Astrocyte of the cerebellum (primary cell): ENCODE data around the gene PTTG2.

ENCODE experiments used
- DNase-seq: peaks from one replicate; pipeline ENCODE4 v3.0.0-alpha.2; 2011; ENCODE audit warnings: low read depth
- H3K4me3 ChIP-seq: 2 replicates; pipeline ENCODE4 v1.5.1; 2011; ENCODE audit warnings: mild to moderate bottlenecking, low read depth, low read length, moderate library complexity
- in situ Hi-C: cut with HindIII; loops from 2 replicates; pipeline ENCODE4 v1.10.0; 2017; ENCODE audit warnings: low sequenced_read_pairs
- TF ChIP-seq, protein P1 (sequence below): IDR thresholded peaks from 2 replicates; pipeline ENCODE4 v1.5.1; 2012; ENCODE audit warnings: low read length, low read depth, moderate library complexity, mild to moderate bottlenecking; ENCODE audit errors: missing control alignments

PTTG2 gene

DNA sequence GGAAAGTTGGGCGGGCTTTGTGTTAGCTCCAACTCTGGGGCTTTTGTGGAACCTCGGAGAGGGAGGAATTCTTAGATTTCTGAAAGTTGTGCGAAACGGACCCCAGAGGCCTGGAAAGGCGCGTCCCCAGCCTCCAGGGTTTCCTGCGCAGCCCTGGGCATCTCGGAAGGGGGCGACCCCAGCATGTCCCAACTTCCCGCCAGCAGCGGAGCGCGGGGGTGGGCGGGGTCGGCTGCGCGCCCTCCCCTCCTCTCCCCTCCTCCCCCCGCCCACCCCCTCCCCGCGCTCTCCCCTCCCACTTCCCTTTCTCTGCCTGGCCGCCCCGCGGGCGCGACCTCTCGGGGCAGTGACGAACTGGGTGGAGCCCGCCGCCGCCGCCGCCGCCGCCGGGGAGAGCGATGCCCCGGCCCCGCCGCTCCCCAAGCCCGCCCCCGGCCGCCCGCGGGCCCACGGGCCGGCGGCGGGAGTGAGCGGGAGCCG, 16.8 kb downstream of the PTTG2 start:
- TF ChIP-seq, protein P1, sequence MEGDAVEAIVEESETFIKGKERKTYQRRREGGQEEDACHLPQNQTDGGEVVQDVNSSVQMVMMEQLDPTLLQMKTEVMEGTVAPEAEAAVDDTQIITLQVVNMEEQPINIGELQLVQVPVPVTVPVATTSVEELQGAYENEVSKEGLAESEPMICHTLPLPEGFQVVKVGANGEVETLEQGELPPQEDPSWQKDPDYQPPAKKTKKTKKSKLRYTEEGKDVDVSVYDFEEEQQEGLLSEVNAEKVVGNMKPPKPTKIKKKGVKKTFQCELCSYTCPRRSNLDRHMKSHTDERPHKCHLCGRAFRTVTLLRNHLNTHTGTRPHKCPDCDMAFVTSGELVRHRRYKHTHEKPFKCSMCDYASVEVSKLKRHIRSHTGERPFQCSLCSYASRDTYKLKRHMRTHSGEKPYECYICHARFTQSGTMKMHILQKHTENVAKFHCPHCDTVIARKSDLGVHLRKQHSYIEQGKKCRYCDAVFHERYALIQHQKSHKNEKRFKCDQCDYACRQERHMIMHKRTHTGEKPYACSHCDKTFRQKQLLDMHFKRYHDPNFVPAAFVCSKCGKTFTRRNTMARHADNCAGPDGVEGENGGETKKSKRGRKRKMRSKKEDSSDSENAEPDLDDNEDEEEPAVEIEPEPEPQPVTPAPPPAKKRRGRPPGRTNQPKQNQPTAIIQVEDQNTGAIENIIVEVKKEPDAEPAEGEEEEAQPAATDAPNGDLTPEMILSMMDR, result no peak
- no peak for DNase-seq
- in situ Hi-C loops, result no loop called here
- H3K4me3 ChIP-seq, result peak overlapping the region; percentile 66

DNA sequence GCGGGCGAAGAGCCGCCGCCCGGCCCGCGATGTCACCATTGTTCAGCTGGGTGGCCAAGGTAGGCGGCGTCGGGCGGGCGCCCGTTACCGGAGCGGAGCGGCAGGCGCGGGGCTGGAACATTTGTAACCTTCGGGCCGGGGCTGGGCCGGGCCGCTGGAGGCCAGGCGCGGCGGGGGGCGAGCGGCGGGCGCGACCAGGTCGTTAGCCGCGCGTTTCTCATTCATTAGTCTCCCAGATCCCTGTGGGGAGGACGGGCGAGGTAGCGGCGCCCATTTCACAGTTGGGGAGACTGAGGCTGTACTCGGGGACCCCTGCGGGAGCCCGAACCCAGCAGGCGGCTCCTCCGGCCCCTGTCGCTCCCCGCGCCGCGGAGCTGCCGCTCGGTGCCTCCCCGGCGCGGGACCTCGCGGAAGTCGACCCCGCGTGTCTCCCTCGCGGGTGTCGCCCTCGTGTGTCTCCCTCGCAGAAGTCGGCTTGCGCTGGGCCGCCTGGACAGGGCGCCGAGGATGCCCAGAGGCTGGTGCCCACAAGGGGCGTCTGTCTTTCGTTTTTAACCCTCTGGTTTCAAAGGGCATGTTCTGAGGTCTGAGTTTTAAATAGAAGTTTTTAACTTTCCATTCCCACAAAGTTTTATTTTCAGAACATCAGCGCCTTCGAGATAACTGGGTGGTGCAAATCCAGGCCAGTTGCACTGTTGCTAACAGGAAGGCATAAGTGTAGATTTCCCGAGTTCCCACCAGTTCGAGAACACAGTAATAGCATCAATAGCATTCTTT, 17.5 kb downstream of the PTTG2 start:
- TF ChIP-seq, protein P1, result peak; percentile 39
- peak overlapping the region; percentile 66 for H3K4me3 ChIP-seq
- in situ Hi-C loops, result no loop called here
- no peak for DNase-seq

DNA sequence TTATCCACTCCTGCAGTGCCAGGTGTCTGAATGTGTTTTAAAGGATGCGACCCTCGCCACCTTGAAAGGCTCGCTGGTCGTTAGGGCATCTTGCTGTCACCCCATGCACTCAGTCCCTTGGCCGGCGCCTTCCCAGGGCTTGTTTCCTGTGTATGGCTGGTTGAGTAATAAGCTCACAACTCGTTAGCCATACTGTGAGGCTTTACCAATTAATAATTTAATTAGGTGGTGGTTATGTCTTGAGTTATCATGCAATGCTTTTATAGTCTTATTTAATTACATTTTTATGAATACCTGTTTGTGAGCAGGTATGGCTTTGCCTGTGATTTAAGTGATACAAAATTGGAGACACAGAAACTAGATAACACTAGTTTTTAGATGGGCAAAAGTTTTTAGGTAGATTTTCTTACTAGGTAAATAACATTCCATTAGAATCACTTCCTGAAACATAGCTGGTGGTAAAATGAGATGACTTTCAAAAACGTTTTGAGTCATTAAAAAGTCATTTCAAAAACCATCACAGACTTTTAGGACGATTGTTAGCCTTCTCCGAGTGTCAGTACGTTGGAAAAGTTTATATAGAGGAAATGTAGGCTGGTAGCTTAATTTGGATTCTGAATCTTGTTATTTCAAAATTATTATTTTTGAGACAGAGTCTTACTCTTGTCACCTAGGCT, 18.2 kb downstream of the PTTG2 start:
- in situ Hi-C loops, result no loop called here
- no peak for DNase-seq
- peak overlapping the region; percentile 66 for H3K4me3 ChIP-seq
- TF ChIP-seq, protein P1, result no peak

DNA sequence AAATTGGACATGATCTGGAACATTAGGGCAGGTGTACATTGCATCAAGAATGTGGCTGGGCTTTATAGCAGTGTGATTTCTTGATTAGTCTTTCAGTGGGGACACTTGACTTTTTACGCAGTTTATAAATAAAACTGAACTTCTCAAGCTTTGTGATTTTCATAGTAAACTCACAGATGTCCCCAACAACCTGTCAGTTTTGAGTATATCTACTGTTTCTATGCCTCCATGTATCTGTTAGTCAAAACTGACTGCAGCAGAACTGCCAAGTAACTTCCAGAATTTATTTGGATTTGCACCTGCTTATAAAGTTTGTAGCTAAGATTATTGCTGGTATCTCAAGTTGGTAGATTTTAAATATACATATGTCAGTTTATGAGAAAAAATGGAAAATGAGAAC, 20.0 kb downstream of the PTTG2 start:
- DNase-seq, result no peak
- no peak overlapping the region for H3K4me3 ChIP-seq
- TF ChIP-seq, protein P1, result no peak
- in situ Hi-C loops, result no loop called here

DNA sequence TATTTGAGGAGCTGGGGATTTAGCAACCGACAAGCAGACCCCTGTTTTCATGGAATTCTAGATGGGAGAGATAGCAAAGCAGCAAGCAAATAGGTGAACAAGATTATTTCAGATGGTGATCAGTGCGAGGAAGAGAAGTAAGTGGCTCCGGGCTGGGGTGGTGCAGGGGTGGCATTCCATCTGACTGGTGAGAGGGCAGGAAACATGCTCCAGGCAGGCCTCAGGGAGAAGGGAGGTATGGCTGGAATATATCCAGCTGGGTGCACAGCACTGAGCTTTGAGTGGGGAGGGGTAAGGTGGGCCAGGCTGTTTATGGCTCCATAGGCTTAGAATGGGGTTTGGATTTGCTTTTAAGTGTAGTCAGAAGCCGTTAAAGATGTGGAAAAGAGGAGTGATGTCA, 21.2 kb downstream of the PTTG2 start:
- no peak overlapping the region for H3K4me3 ChIP-seq
- in situ Hi-C loops, result no loop called here
- no peak for DNase-seq
- TF ChIP-seq, protein P1, result no peak

DNA sequence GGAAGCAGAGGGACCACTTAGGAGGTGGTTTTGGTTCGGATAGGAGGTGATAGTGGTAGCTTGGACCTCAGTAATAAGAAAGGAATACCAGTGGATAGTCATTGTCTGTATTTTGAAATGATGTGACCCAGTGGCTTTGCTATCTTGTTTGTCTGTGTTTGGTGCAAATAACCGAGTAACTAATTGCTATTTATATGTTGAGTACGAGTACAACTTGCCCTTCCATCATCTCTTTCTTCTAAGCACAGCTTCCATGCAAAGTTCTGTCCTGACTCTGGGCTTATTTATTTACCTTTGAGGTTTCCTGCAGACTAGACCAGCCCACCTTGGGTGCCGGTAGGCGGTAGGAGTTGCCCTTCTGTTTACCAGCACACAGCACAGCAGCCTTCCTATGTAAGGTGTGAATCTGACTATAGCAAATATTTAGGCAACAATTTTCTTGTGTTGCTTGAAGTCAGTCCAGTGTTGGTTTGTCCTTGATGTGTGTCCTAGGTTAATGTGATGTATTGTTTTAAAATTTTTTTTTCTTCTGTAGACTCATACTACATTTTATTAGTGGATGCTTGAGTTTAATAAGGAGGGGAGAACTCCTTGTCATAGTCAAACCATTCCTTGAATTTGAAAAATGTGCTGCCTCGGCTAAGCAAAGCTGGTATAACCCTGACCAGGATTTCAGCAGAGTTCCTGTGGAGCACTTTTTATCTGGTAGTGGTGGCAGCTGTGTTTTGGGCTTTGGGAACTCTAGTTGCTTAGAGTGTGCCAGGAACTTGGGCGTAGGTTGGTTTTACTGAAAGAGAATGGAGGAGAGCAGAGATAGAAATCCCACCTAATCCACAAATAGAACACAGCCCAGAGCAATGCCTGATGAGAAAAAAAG, 21.9 kb downstream of the PTTG2 start:
- in situ Hi-C loops, result no loop called here
- DNase-seq, result no peak
- no peak overlapping the region for H3K4me3 ChIP-seq
- TF ChIP-seq, protein P1, result no peak
